Tibial nerve (tissue), 4 donors: Measurements from ENCODE around the gene CNTN5.

Experiments
- CTCF ChIP-seq, 5 experiments: fragments of 200-600 bp in 3 of 5; fragments of 450-650 bp in 2 of 5; sonication (generic) in 3 of 5; IDR thresholded peaks; one replicate each; pipeline ENCODE4 v1.5.1; 2016 to 2019; ENCODE audit warnings: antibody characterized with exemption in 5 of 5, mild to moderate bottlenecking in 3 of 5, moderate library complexity in 2 of 5
- EP300 ChIP-seq, 2 donors: sonication (generic); formaldehyde crosslinking; IDR thresholded peaks; one replicate each; pipeline ENCODE4 v1.6.1; 2017; ENCODE audit warnings: antibody characterized with exemption in 2 of 2, mild to moderate bottlenecking in 1 of 2
- POLR2A ChIP-seq, 2 donors: fragments of 450-650 bp; IDR thresholded peaks; one replicate each; pipeline ENCODE4 v1.6.1; 2017; ENCODE audit warnings: antibody characterized with exemption in 2 of 2, mild to moderate bottlenecking in 2 of 2, moderate library complexity in 2 of 2

GRCh38 chr11:100013011-100013410 lies 992.3 kb downstream of the CNTN5 start:
- TF ChIP-seq CTCF (IDR thresholded peaks at IDR 0.05) = no peak
- no peak for TF ChIP-seq POLR2A (IDR thresholded peaks at IDR 0.05)
- TF ChIP-seq EP300 (IDR thresholded peaks at IDR 0.05) = no peak
